ENCODE results near the gene PCSK4. TPM values are rescaled to one million over a fixed set of nuclear protein-coding genes. Genes with fewer than 3 reads are reported as not detected.
A peak's percentile ranks its signal among the peaks of the same experiment; 100 is the strongest.

PCSK4 gene
- total and polyA plus RNA-seq, 2 of the 13 experiments (the other 11 are each of a cell fraction or from before 2014, with no cell fraction given): 2.0 to 2.7 TPM

DNA sequence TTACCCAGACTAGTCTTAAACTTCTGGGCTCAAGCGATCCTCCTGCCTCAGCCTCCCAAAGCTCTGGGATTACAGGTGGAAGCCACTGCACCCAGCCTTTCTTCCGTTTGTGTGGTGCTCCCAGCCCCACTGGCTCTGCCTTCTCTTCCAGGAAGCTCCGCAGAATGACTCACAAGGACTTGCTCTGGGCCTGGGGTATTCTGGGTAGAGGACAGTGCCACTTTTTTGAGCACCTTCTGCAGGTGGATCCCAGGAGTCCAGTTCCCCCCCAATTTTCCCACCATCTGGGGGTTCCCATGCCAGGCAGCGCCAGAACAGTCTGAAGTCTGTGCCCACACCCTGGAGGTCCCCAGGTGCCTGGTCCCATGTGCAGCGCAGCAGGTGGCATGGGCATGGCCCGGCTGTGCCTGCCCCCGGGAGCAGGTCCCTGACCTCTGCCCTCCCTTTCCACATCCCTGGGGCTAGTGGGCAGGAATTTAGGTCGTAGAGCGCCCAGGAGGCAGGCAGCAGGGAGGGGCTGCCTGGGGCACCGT is 2.4 kb upstream of the PCSK4 start (continued):
- TF ChIP-seq, protein P1, sequence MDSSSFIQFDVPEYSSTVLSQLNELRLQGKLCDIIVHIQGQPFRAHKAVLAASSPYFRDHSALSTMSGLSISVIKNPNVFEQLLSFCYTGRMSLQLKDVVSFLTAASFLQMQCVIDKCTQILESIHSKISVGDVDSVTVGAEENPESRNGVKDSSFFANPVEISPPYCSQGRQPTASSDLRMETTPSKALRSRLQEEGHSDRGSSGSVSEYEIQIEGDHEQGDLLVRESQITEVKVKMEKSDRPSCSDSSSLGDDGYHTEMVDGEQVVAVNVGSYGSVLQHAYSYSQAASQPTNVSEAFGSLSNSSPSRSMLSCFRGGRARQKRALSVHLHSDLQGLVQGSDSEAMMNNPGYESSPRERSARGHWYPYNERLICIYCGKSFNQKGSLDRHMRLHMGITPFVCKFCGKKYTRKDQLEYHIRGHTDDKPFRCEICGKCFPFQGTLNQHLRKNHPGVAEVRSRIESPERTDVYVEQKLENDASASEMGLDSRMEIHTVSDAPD (CRISPR knock-in tag; IDR thresholded peaks at IDR 0.05): no peak
- TF ChIP-seq RAD21 (CRISPR knock-in tag; IDR thresholded peaks at IDR 0.05): no peak
- TF ChIP-seq ZNF441 (CRISPR knock-in tag; IDR thresholded peaks at IDR 0.05; ENCODE audit: borderline replicate concordance): no peak
- TF ChIP-seq, protein P2, sequence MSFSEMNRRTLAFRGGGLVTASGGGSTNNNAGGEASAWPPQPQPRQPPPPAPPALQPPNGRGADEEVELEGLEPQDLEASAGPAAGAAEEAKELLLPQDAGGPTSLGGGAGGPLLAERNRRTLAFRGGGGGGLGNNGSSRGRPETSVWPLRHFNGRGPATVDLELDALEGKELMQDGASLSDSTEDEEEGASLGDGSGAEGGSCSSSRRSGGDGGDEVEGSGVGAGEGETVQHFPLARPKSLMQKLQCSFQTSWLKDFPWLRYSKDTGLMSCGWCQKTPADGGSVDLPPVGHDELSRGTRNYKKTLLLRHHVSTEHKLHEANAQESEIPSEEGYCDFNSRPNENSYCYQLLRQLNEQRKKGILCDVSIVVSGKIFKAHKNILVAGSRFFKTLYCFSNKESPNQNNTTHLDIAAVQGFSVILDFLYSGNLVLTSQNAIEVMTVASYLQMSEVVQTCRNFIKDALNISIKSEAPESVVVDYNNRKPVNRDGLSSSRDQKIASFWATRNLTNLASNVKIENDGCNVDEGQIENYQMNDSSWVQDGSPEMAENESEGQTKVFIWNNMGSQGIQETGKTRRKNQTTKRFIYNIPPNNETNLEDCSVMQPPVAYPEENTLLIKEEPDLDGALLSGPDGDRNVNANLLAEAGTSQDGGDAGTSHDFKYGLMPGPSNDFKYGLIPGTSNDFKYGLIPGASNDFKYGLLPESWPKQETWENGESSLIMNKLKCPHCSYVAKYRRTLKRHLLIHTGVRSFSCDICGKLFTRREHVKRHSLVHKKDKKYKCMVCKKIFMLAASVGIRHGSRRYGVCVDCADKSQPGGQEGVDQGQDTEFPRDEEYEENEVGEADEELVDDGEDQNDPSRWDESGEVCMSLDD (CRISPR knock-in tag; IDR thresholded peaks at IDR 0.05; ENCODE audit: borderline replicate concordance): no peak
- TF ChIP-seq KDM6A (CRISPR knock-in tag; IDR thresholded peaks at IDR 0.05; ENCODE audit: low read depth): no peak
- TF ChIP-seq, protein P3, sequence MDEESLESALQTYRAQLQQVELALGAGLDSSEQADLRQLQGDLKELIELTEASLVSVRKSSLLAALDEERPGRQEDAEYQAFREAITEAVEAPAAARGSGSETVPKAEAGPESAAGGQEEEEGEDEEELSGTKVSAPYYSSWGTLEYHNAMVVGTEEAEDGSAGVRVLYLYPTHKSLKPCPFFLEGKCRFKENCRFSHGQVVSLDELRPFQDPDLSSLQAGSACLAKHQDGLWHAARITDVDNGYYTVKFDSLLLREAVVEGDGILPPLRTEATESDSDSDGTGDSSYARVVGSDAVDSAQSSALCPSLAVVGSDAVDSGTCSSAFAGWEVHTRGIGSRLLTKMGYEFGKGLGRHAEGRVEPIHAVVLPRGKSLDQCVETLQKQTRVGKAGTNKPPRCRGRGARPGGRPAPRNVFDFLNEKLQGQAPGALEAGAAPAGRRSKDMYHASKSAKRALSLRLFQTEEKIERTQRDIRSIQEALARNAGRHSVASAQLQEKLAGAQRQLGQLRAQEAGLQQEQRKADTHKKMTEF (CRISPR knock-in tag; IDR thresholded peaks at IDR 0.05): peak; percentile 35; the same call in 1 of the 2 replicates
- TF ChIP-seq ZNF678 (CRISPR knock-in tag; IDR thresholded peaks at IDR 0.05): no peak
- no peak for TF ChIP-seq PCBP2 (optimal IDR thresholded peaks at IDR 0.05; ENCODE audit: low read depth, low read length, poor library complexity, severe bottlenecking)
- no peak for TF ChIP-seq GLI4 (CRISPR knock-in tag; IDR thresholded peaks at IDR 0.05; ENCODE audit: borderline replicate concordance)
- TF ChIP-seq HNRNPUL1 (IDR thresholded peaks at IDR 0.05; ENCODE audit: low read depth, low read length): no peak
- TF ChIP-seq, protein P4, sequence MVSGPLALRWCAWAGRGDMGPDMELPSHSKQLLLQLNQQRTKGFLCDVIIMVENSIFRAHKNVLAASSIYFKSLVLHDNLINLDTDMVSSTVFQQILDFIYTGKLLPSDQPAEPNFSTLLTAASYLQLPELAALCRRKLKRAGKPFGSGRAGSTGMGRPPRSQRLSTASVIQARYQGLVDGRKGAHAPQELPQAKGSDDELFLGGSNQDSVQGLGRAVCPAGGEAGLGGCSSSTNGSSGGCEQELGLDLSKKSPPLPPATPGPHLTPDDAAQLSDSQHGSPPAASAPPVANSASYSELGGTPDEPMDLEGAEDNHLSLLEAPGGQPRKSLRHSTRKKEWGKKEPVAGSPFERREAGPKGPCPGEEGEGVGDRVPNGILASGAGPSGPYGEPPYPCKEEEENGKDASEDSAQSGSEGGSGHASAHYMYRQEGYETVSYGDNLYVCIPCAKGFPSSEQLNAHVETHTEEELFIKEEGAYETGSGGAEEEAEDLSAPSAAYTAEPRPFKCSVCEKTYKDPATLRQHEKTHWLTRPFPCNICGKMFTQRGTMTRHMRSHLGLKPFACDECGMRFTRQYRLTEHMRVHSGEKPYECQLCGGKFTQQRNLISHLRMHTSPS (CRISPR knock-in tag; IDR thresholded peaks at IDR 0.05; ENCODE audit: low read depth): peak; percentile 99
- TF ChIP-seq CBX2 (IDR thresholded peaks at IDR 0.05; ENCODE audit: low read depth, low read length): no peak
- TF ChIP-seq CBX2 (CRISPR knock-in tag; IDR thresholded peaks at IDR 0.05; ENCODE audit: low read depth): no peak
- TF ChIP-seq ZNF788 (CRISPR knock-in tag; IDR thresholded peaks at IDR 0.05; ENCODE audit: borderline replicate concordance): no peak
- TF ChIP-seq ZNF891 (CRISPR knock-in tag; IDR thresholded peaks at IDR 0.05): no peak
- peak; percentile 18; the same call in 1 of the 2 replicates for TF ChIP-seq ZMYM2 (CRISPR knock-in tag; IDR thresholded peaks at IDR 0.05)
- TF ChIP-seq RXRA (CRISPR knock-in tag; IDR thresholded peaks at IDR 0.05): peak; percentile 78; the same call in 1 of the 2 replicates
- no peak for TF ChIP-seq MAFK (conservative IDR thresholded peaks at IDR 0.05 in 1 of 2, IDR thresholded peaks at IDR 0.05 in 1 of 2; ENCODE audit: low read length in 2 of 2)
- no peak for TF ChIP-seq NPAS2 (CRISPR knock-in tag; IDR thresholded peaks at IDR 0.05; ENCODE audit: borderline replicate concordance)
- no peak for TF ChIP-seq ZNF549 (CRISPR knock-in tag; IDR thresholded peaks at IDR 0.05)
- TF ChIP-seq, protein P5, sequence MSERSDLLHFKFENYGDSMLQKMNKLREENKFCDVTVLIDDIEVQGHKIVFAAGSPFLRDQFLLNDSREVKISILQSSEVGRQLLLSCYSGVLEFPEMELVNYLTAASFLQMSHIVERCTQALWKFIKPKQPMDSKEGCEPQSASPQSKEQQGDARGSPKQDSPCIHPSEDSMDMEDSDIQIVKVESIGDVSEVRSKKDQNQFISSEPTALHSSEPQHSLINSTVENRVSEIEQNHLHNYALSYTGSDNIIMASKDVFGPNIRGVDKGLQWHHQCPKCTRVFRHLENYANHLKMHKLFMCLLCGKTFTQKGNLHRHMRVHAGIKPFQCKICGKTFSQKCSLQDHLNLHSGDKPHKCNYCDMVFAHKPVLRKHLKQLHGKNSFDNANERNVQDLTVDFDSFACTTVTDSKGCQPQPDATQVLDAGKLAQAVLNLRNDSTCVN (CRISPR knock-in tag; IDR thresholded peaks at IDR 0.05; ENCODE audit: borderline replicate concordance): no peak
- TF ChIP-seq SP140L (CRISPR knock-in tag; IDR thresholded peaks at IDR 0.05; ENCODE audit: borderline replicate concordance): no peak

All from HepG2 (cell line).